K562 (cell line): Measurements from ENCODE around the gene CEBPE. TPM values are rescaled to one million over a fixed set of nuclear protein-coding genes. Genes with fewer than 3 reads are reported as not detected.

Source experiments
- ATAC-seq: fragments of 200-7000 bp; cut with Tn5 transposase; 3 replicates; pipeline ENCODE4 v1.9.1; 2020; ENCODE audit warnings: moderate library complexity
- BruUV-seq: library from RNA; stranded (reverse); fragments of 400-500 nt; replicated peaks from 2 replicates; lab custom pipeline; 2021; lab: Mats Ljungman, UMichigan
- CTCF ChIA-PET: fragments of 300-600 bp; formaldehyde crosslinking; extraction: SDS; loops from one replicate; lab custom pipeline; 2021; ENCODE audit warnings: low intra/inter-chr PET ratio; lab: Yijun Ruan, JAX
- POLR2A ChIA-PET: fragments of 300-600, 350-650 bp; sonication (Branson Sonifier 250); formaldehyde crosslinking; extraction: SDS; loops from one replicate; lab custom pipeline; 2021; ENCODE audit warnings: antibody characterized with exemption, inconsistent platforms; lab: Yijun Ruan, JAX
- DNase-seq, 4 experiments: peaks; one replicate each; pipeline versions ENCODE4 v3.0.0 to v3.0.0-alpha.2; 2011 to 2018; ENCODE audit warnings: low spot score in 3 of 4, mixed read lengths in 3 of 4; ENCODE audit errors: extremely low read depth in 1 of 4
- FAIRE-seq: peaks from 2 replicates; lab custom pipeline; 2011; peaks lifted over from hg19 to GRCh38; lab: Jason Lieb, UNC
- H2AFZ ChIP-seq: 2 replicates; pipeline ENCODE4 v1.6.0; 2011; ENCODE audit warnings: low read depth, low read length, control low read depth, inconsistent platforms
- H3K27ac ChIP-seq: fragments of 200-600 bp; 3 replicates; pipeline ENCODE4 v1.8.0; 2011; ENCODE audit warnings: low read depth, mild to moderate bottlenecking, control low read depth, inconsistent platforms, low read length, moderate library complexity, mixed read lengths; ENCODE audit errors: extremely low read depth
- H3K27me3 ChIP-seq, 2 experiments: fragments of 300-600 bp in 1 of 2; 2 replicates in 1 of 2; 3 replicates in 1 of 2; pipeline versions ENCODE4 v1.6.0 to v1.8.0; 2011; ENCODE audit warnings: inconsistent platforms in 2 of 2, low read length in 2 of 2, mild to moderate bottlenecking in 1 of 2, mixed read lengths in 1 of 2, moderate library complexity in 1 of 2; ENCODE audit not compliant: control insufficient read depth in 2 of 2, insufficient read depth in 2 of 2
- H3K36me3 ChIP-seq: fragments of 300-600 bp; 3 replicates; pipeline ENCODE4 v1.8.0; 2011; ENCODE audit warnings: mild to moderate bottlenecking, low read length, inconsistent platforms; ENCODE audit not compliant: control insufficient read depth, insufficient read depth
- H3K4me1 ChIP-seq, 2 experiments: fragments of 200-600 bp in 1 of 2; replicated peaks in 1 of 2; 2 replicates in 1 of 2; 3 replicates in 1 of 2; pipeline versions ENCODE4 v1.5.1 to v1.8.0; 2011; ENCODE audit warnings: inconsistent platforms in 2 of 2, low read length in 2 of 2, mild to moderate bottlenecking in 1 of 2, mixed read lengths in 1 of 2, moderate library complexity in 1 of 2; ENCODE audit not compliant: control insufficient read depth in 2 of 2, insufficient read depth in 2 of 2
- H3K4me2 ChIP-seq: 2 replicates; pipeline ENCODE4 v1.6.1; 2011; ENCODE audit warnings: low read length, control low read depth, inconsistent platforms, mixed read lengths; ENCODE audit not compliant: insufficient read depth
- H3K4me3 ChIP-seq: fragments of 200-600 bp; sonication (generic), shearing (Covaris generic); 2 replicates; pipeline ENCODE4 v1.5.1; 2016; ENCODE audit warnings: control low read depth, inconsistent platforms
- H3K79me2 ChIP-seq: fragments of 200-600 bp; 3 replicates; pipeline ENCODE4 v1.8.0; 2011; ENCODE audit warnings: low read length, inconsistent platforms; ENCODE audit not compliant: control insufficient read depth, insufficient read depth
- H3K9ac ChIP-seq, 2 experiments: 2 replicates each; pipeline versions ENCODE4 v1.6.0 to v1.6.1; 2011; ENCODE audit warnings: low read depth in 2 of 2, low read length in 2 of 2, control low read depth in 1 of 2, inconsistent platforms in 1 of 2, mild to moderate bottlenecking in 1 of 2, mixed read lengths in 1 of 2; ENCODE audit not compliant: insufficient read depth in 1 of 2
- H3K9me1 ChIP-seq: one replicate; pipeline ENCODE4 v1.6.0; 2011; ENCODE audit warnings: inconsistent platforms, mild to moderate bottlenecking, low read length, moderate library complexity; ENCODE audit not compliant: control insufficient read depth, insufficient read depth
- H3K9me3 ChIP-seq: replicated peaks from 2 replicates; pipeline ENCODE4 v1.5.1; 2011; ENCODE audit warnings: low read depth, low read length, inconsistent platforms; ENCODE audit not compliant: control insufficient read depth, insufficient read depth
- H4K20me1 ChIP-seq: replicated peaks from 2 replicates; pipeline ENCODE4 v1.6.1; 2011; ENCODE audit warnings: low read length, inconsistent platforms, mixed read lengths; ENCODE audit not compliant: control insufficient read depth, insufficient read depth
- E2F8 ChIP-seq: fragments of 450-650 bp; IDR thresholded peaks from 2 replicates; pipeline ENCODE4 v1.7.1; 2018; ENCODE audit warnings: mild to moderate bottlenecking, low read depth; ENCODE audit not compliant: partially characterized antibody
- FOXJ3 ChIP-seq: sonication (generic); formaldehyde crosslinking; IDR thresholded peaks from 2 replicates; pipeline ENCODE4 v1.4.0; 2020; ENCODE audit warnings: mild to moderate bottlenecking, missing genetic modification reagents
- SPI1 ChIP-seq: IDR thresholded peaks from 2 replicates; pipeline ENCODE4 v1.6.1; 2011; ENCODE audit warnings: low read depth, low read length, control low read depth, borderline replicate concordance
- WGBS: fragments of 100-300 bp; shearing (Covaris generic); methylation state at CpG from one replicate; pipeline ENCODE4 v1.1.6; 2016; ENCODE audit warnings: low coverage, mixed read lengths; ENCODE audit not compliant: insufficient coverage; ENCODE audit errors: missing lambda C conversion rate; 5-methylcytosine and 5-hydroxymethylcytosine counted together
- in situ Hi-C: fragments of 300-500 bp; cut with MboI; formaldehyde crosslinking; loops from 4 replicates; pipeline ENCODE4 v1.15.0; 2018; ENCODE audit warnings: inconsistent platforms, mixed read lengths
- intact Hi-C: fragments of 100-400 bp; cut with micrococcal nuclease; formaldehyde crosslinking; loops from 2 replicates; pipeline ENCODE4 v1.14.2; 2022
- polyA plus RNA-seq, 8 experiments: library from polyadenylated mRNA; depleted of rRNA in 4 of 8; stranded (reverse) in 5 of 8; unstranded in 3 of 8; fragments of >200 nt; fragmentation: Nextera tagmentation in 2 of 8; fragmentation: Illumina TruSeq in 1 of 8; extraction: Ambion mirVana in 2 of 8; extraction: Trizol in 1 of 8; gene quantifications; 2 replicates each; pipeline versions ENCODE4 v1.2.1 to v1.2.3, GENCODE V29; 2011 to 2014; ENCODE audit warnings: inconsistent platforms in 1 of 8, missing spikeins in 1 of 8
- total RNA-seq, 7 experiments: library from RNA; depleted of rRNA in 6 of 7; stranded (reverse); fragments of >200 nt in 6 of 7; fragmentation: Illumina TruSeq in 2 of 7; extraction: Trizol in 2 of 7; gene quantifications; 2 replicates each; pipeline versions ENCODE4 v1.2.1 to v1.2.3, GENCODE V29; 2011 to 2021; ENCODE audit warnings: low replicate concordance in 1 of 7

The CEBPE gene
- total and polyA plus RNA-seq, 9 of the 15 experiments (the other 6 are each of a cell fraction or from before 2014, with no cell fraction given): 0.09 to 0.15 (median 0.13) TPM; not detected in 6

GRCh38 chr14:23106747-23107045 lies 12.4 kb downstream of the CEBPE start:
- H3K4me2 ChIP-seq: no peak overlapping the region
- ATAC-seq (no peak), FAIRE-seq (no peak), DNase-seq (no peak)
- H2AFZ ChIP-seq: no peak overlapping the region
- in situ Hi-C loops (loop anchor here (5.0 kb wide), 1 partner anchor 39 kb away; no protein-coding TSS in a partner anchor), intact Hi-C loops (loop anchor here (5.0 kb wide), 2 partner anchors 119 to 134 kb away; no protein-coding TSS in a partner anchor)
- H3K79me2 ChIP-seq: no peaks in the 10 kb centered on the region
- no peaks in the 10 kb centered on the region for H3K36me3 ChIP-seq
- no peak for TF ChIP-seq FOXJ3
- ChIA-PET POLR2A (interaction anchor here (0.8 to 1.7 kb wide), 3 partner anchors 9 to 13 kb away, joined by 3 read pairs; partner anchors contain the start of genes ACIN1 and C14orf119), CTCF (no interaction called here)
- H3K9me1 ChIP-seq: no peaks in the 10 kb centered on the region
- H3K27me3 ChIP-seq: peaks cover 0 to 4% of the 10 kb centered on the region in 2 experiments; a peak in 1 of 5 replicates
- no peak overlapping the region for H3K4me3 ChIP-seq
- H3K9ac ChIP-seq: no peak overlapping the region
- H4K20me1 ChIP-seq: no peaks in the 10 kb centered on the region
- BruUV-seq: no TSS peak
- no peaks in the 10 kb centered on the region for H3K9me3 ChIP-seq
- H3K4me1 ChIP-seq: peaks cover 4 to 13% of the 10 kb centered on the region in 2 experiments; a peak in 4 of 5 replicates
- H3K27ac ChIP-seq: no peak overlapping the region

GRCh38 chr14:23105348-23105824 lies 13.7 kb downstream of the CEBPE start:
- H3K9ac ChIP-seq: no peak overlapping the region
- H3K4me3 ChIP-seq: no peak overlapping the region
- ChIA-PET POLR2A (interaction anchor here (1.5 kb wide), 1 partner anchor 10 kb away, joined by 15 read pairs; the partner anchor contains the start of genes ACIN1 and C14orf119), CTCF (interaction anchor here (1.7 kb wide), 1 partner anchor 36 kb away, joined by 4 read pairs; no protein-coding TSS in a partner anchor)
- WGBS: 39% methylated on average over 3 of the region's 4 CpGs
- H2AFZ ChIP-seq: no peak overlapping the region
- no peaks in the 10 kb centered on the region for H4K20me1 ChIP-seq
- H3K4me1 ChIP-seq: peaks cover 4 to 8% of the 10 kb centered on the region in 2 experiments; a peak in 4 of 5 replicates
- no peak overlapping the region for H3K4me2 ChIP-seq
- DNase-seq (no peak), FAIRE-seq (no peak), ATAC-seq (no peak)
- no peaks in the 10 kb centered on the region for H3K79me2 ChIP-seq
- H3K9me3 ChIP-seq: no peaks in the 10 kb centered on the region
- H3K27me3 ChIP-seq: 0 out of 5 replicates have a peak, but pooled peaks cover 0 to 4% of the 10 kb centered on the region in 2 experiments
- TF ChIP-seq E2F8 (no peak), SPI1 (0 out of 2 replicates have a peak, but pooled peaks have one; percentile 31)
- no peaks in the 10 kb centered on the region for H3K36me3 ChIP-seq
- no TSS peak for BruUV-seq
- H3K9me1 ChIP-seq: no peaks in the 10 kb centered on the region
- intact Hi-C loops: loop anchor here (5.0 kb wide), 2 partner anchors 118 to 133 kb away; no protein-coding TSS in a partner anchor
- in situ Hi-C loops: loop anchor here (5.0 kb wide), 1 partner anchor 38 kb away; no protein-coding TSS in a partner anchor
- H3K27ac ChIP-seq: no peak overlapping the region
